Activated naive CD8-positive, alpha-beta T cell treated with anti-CD3 and anti-CD28 coated beads, Interleukin-2, amount 50 U/mL, for 24 hours (primary cell): ENCODE measurements around the gene INHBB.

ENCODE experiments used
- ATAC-seq: fragments of 150-1000 bp; cut with Tn5 transposase; one replicate; pipeline ENCODE4 v1.10.0; 2021
- DNase-seq: peaks from one replicate; pipeline ENCODE4 v3.0.0; 2021
- H3K27ac Mint-ChIP-seq: one replicate; pipeline ENCODE4 v1.8.0; 2021; ENCODE audit warnings: mild to moderate bottlenecking, mixed read lengths
- H3K27me3 Mint-ChIP-seq: one replicate; pipeline ENCODE4 v1.8.0; 2021; ENCODE audit warnings: mixed read lengths
- H3K36me3 Mint-ChIP-seq: one replicate; pipeline ENCODE4 v1.8.0; 2021; ENCODE audit warnings: low read depth, mixed read lengths
- H3K4me1 Mint-ChIP-seq: one replicate; pipeline ENCODE4 v1.8.0; 2021; ENCODE audit warnings: mixed read lengths
- H3K4me3 Mint-ChIP-seq: one replicate; pipeline ENCODE4 v1.8.0; 2021; ENCODE audit warnings: mild to moderate bottlenecking, moderate library complexity, mixed read lengths
- H3K9me3 Mint-ChIP-seq: one replicate; pipeline ENCODE4 v1.8.0; 2021; ENCODE audit warnings: mixed read lengths

INHBB gene

DNA sequence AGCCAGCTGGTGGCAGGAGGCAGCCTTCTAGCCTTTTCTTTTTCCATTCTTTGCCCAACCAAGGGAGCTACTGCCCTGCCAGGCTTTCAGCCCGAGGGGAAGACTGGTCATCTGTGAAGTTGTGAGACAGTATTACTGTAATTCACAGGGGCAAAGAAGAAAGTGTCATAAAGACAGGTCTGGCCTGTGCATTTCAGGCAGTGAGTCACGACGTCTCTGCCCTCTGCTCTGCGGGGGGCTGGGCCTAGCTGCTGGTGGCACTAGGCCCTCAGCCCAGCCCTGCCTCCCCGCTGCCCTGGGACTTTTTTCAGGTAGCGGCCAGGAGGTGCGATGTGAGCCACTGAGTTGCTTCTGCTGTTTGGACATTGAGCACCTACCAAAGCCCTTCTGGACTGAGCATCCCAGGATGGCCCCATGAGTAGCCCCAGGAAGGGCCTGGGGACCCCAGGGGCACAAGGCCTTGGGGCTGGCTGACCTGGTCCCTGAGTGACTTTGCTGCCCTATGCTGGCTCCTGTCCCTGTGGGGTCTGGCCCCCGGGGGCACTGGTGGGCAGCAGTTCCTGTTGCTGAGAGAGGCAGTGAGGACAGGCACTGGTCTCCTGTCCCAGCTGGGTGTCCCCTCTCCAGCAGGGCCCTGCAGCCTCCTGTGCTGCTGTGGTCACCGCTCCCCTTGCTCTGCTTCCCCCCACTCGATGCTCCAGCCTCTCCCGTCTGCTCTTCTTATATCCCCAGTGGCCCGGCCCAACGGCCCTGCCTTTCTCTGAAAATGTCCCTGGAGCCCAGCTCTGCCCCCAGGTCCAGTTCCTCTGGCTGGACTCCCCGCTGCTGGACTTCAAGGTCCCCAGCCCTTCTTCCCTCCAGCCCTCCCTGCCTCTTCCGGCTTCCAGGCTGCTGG, 7.0 kb downstream of the INHBB start:
- Mint-ChIP-seq H3K4me3 (no peak overlapping the region), H3K27ac (no peak overlapping the region), H3K4me1 (no peaks in the 10 kb centered on the region), H3K27me3 (peaks cover 25% of the 10 kb centered on the region), H3K9me3 (no peaks in the 10 kb centered on the region), H3K36me3 (no peaks in the 10 kb centered on the region)
- ATAC-seq (no peak), DNase-seq (no peak)

GRCh38 chr2:120353591-120353898, 7.6 kb downstream of the INHBB start:
- H3K36me3 Mint-ChIP-seq: no peaks in the 10 kb centered on the region
- H3K4me1 Mint-ChIP-seq: no peaks in the 10 kb centered on the region
- no peak overlapping the region for H3K27ac Mint-ChIP-seq
- H3K9me3 Mint-ChIP-seq: no peaks in the 10 kb centered on the region
- ATAC-seq: no peak
- DNase-seq: no peak
- H3K27me3 Mint-ChIP-seq: peaks cover 19% of the 10 kb centered on the region
- H3K4me3 Mint-ChIP-seq: no peak overlapping the region

GRCh38 chr2:120353931-120354330, 8.0 kb downstream of the INHBB start:
- H3K36me3 Mint-ChIP-seq: no peaks in the 10 kb centered on the region
- H3K27ac Mint-ChIP-seq: no peak overlapping the region
- no peaks in the 10 kb centered on the region for H3K9me3 Mint-ChIP-seq
- no peaks in the 10 kb centered on the region for H3K4me1 Mint-ChIP-seq
- no peak overlapping the region for H3K4me3 Mint-ChIP-seq
- no peak for DNase-seq
- no peak for ATAC-seq
- peaks cover 15% of the 10 kb centered on the region for H3K27me3 Mint-ChIP-seq

DNA sequence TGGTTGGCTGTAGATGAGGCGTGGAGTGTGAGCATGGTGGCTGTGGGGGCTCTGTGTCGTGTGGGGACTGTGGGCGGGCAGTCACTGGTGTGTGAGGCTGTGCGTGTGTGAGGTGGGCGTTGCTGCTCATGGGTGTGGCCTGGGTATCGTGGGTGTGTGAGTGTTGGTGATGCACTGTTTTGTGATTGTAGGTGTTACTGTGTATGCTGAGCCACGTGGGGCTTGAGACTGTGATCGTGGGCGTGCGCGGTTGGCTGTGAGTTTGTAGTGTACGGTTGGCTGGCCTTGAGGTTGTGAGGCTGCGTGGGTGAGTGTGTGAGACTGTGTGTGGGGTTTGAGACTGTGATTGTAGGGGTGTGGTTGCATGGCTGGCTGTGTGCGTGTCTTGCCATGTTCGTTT, 8.5 kb downstream of the INHBB start:
- ATAC-seq (no peak), DNase-seq (no peak)
- Mint-ChIP-seq H3K9me3 (no peaks in the 10 kb centered on the region), H3K27me3 (peaks cover 10% of the 10 kb centered on the region), H3K27ac (no peak overlapping the region), H3K4me1 (no peaks in the 10 kb centered on the region), H3K36me3 (no peaks in the 10 kb centered on the region), H3K4me3 (no peak overlapping the region)

DNA sequence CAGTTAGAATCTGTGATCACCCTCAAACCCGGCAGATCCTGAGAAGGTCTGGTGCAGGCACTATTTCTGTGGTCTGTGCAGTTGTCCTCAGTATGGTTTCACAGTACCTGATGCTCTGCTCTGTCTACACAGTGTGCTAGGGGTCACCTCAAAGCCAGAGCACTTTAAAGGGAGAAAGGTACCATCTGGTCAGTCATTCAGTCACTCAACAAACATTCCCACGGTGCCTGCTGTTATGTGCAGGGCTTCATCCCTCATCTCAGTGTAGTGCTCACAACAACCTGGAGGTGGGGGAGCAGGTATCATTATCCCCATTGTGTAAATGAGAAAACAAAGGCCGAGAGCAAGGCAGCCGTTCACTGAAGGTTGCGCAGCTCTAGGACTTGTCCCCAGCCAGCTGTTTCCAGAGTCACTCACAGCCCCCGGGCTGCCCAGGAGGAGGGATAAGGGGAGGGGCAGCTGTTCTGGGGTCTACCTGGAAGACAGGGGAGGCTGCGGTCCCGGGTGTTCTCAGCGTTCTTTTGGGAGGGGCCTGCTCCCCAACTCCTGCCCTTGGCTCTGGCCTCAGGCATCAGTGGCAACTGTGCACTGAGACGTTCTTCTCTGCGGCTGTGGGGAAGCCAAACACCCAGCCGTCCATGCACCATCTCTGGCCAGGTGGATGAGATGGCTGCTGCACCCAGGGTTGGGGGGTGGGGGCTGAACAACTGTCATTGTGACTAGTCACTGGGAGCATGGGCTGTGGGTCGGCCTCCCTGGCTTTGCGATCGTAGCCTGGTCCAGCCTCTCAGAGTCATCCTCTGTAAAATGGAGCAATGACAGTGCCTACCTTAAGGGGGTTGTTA, 9.2 kb downstream of the INHBB start:
- DNase-seq: no peak
- H3K9me3 Mint-ChIP-seq: no peaks in the 10 kb centered on the region
- H3K4me1 Mint-ChIP-seq: no peaks in the 10 kb centered on the region
- H3K27me3 Mint-ChIP-seq: peaks cover 5% of the 10 kb centered on the region
- no peak for ATAC-seq
- no peak overlapping the region for H3K4me3 Mint-ChIP-seq
- H3K27ac Mint-ChIP-seq: no peak overlapping the region
- H3K36me3 Mint-ChIP-seq: no peaks in the 10 kb centered on the region

DNA sequence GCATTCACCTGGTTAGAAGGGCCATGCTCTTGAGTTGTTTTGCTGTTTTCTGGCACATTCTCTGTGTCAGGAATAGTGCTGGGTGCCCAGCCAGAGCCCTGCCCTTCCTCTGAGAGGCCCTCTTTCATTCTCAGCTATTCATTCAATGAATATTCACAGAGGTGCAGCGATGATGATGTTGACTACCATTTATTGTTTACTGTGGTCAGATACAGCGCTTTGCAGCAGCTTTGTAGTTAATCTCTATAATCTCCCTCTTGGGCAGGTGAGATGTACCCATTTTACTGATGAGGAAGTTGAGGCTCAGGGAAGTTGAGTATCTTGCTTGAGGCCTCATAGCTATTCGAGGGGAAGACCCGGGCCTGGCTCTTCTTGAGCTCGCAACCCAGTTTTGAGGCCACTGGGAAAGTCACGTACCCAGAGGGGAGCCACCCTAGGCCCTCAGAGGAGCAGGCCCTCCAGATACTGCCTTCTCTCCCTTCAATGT, 9.9 kb downstream of the INHBB start:
- H3K4me3 Mint-ChIP-seq: no peak overlapping the region
- DNase-seq: no peak
- ATAC-seq: no peak
- H3K27me3 Mint-ChIP-seq: no peaks in the 10 kb centered on the region
- no peak overlapping the region for H3K27ac Mint-ChIP-seq
- H3K36me3 Mint-ChIP-seq: no peaks in the 10 kb centered on the region
- no peaks in the 10 kb centered on the region for H3K4me1 Mint-ChIP-seq
- no peaks in the 10 kb centered on the region for H3K9me3 Mint-ChIP-seq

DNA sequence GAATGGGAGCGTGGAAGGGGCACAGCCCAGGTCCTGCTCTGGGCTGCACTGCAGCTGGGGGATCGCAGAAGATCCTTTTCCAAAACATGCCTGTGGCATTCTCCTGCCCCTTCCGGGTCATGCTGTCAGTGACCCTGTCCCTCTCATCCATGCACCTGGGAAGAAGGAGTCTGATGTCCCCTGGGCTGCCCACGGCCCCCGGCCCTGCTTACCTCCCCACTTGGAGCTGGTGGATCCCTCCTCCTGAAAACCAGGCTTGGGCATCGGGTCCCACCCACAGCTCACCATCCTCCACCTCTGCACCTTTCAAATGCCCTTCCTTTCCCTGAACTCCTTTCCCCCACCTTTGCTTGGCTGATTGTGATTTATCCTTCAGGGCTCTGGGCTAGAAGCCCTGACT, 11.8 kb downstream of the INHBB start:
- Mint-ChIP-seq H3K4me1 (no peaks in the 10 kb centered on the region), H3K27me3 (no peaks in the 10 kb centered on the region), H3K9me3 (no peaks in the 10 kb centered on the region), H3K27ac (no peak overlapping the region), H3K36me3 (no peaks in the 10 kb centered on the region), H3K4me3 (no peak overlapping the region)
- DNase-seq (no peak), ATAC-seq (no peak)

DNA sequence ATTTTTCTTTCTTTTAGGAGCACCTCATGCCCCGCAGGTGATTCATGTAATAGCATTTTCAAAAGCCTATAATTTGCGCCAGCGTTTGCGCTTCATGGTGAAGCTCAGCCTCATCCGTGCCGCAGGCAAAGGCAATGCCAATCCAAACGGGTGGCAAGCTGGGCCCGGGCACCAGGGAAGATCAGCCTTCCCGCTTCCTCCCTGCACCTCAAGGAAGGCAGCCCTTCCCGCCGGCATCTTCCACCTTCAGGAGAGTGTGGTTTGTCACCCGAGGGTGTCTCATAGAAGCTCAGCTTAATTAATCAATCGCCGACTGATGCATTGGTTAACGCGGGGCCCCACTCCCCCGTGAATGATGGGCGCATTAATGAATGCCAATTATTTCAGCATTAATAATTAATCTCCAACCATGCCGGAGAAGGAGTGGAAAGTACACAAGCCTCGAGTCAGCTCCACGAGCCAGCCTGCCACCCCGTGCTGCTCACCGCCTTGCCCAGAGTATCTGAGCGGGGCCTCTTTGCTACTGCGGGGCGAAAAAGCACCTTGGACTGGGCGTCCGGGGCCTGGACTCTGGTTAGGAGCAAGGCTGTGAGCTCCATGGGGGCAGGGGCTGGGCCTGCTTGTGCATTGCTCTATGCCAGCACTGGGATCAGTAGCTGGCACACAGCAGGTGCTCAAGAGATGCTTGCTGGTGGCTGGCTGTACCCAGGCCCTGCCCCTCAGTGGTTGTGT, 13.0 kb downstream of the INHBB start:
- H3K27me3 Mint-ChIP-seq: no peaks in the 10 kb centered on the region
- H3K4me1 Mint-ChIP-seq: no peaks in the 10 kb centered on the region
- H3K9me3 Mint-ChIP-seq: no peaks in the 10 kb centered on the region
- no peak for DNase-seq
- H3K36me3 Mint-ChIP-seq: no peaks in the 10 kb centered on the region
- H3K4me3 Mint-ChIP-seq: no peak overlapping the region
- H3K27ac Mint-ChIP-seq: no peak overlapping the region
- no peak for ATAC-seq

- ATAC-seq (no peak), DNase-seq (no peak)
- no peaks in the 10 kb centered on the region for H3K9me3 Mint-ChIP-seq
- no peak overlapping the region for H3K27ac Mint-ChIP-seq
- no peak overlapping the region for H3K4me3 Mint-ChIP-seq
- H3K36me3 Mint-ChIP-seq: no peaks in the 10 kb centered on the region
- H3K4me1 Mint-ChIP-seq: no peaks in the 10 kb centered on the region
- H3K27me3 Mint-ChIP-seq: no peaks in the 10 kb centered on the region
Measured at GRCh38 chr2:120360307-120360855, 14.4 kb downstream of the INHBB start.

DNA sequence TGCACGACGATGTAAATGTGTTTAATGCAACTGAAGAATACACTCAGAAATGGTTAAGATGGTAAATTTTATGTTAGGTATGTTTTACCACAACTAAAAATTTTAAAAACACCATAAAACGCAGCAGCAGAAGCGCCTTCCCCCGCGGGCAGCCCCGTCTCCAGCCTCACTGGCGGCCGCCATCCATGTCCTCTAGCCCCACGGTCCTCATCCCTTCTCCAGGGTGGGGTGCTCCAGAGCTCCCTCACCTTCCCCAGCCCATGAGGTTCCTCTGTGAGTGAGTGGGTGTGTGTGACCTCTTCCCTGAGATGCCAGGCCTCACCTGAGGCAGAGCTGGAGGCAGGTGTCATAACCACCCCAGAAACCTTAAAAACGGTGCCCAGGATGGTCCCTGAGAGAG, 17.0 kb downstream of the INHBB start:
- H3K36me3 Mint-ChIP-seq: no peaks in the 10 kb centered on the region
- no peaks in the 10 kb centered on the region for H3K27me3 Mint-ChIP-seq
- DNase-seq: no peak
- no peak overlapping the region for H3K4me3 Mint-ChIP-seq
- H3K27ac Mint-ChIP-seq: no peak overlapping the region
- no peak for ATAC-seq
- no peaks in the 10 kb centered on the region for H3K4me1 Mint-ChIP-seq
- no peaks in the 10 kb centered on the region for H3K9me3 Mint-ChIP-seq

DNA sequence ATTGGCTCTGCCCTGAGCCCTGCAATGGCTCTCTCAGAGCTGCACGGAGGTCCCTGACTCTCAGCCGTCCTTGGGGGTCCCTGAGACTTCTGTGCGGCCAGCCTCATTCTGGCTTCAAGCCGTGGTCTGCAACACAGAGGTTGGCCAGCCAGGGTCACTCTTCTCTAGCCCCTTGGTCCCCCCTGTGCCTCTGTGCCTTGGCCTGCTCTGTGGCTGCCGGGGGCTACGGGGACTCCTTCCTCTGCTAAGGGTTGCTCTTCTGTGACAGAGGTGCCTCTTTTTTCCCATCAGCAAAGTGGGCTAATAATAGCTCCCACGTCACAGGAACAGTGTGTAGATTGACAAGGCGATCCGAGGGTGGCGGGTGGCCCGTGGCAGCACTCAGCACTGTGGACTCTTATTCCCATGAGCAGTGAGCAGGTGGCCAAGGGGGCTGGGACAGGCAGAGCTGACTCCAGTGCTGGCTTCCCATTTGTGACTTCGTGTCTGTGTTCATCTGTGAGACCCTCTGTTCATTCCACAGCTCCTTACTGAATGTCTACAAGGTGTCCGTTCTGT, 19.4 kb downstream of the INHBB start:
- no peak overlapping the region for H3K27ac Mint-ChIP-seq
- H3K36me3 Mint-ChIP-seq: no peaks in the 10 kb centered on the region
- H3K9me3 Mint-ChIP-seq: no peaks in the 10 kb centered on the region
- ATAC-seq: no peak
- H3K4me1 Mint-ChIP-seq: no peaks in the 10 kb centered on the region
- H3K27me3 Mint-ChIP-seq: no peaks in the 10 kb centered on the region
- DNase-seq: no peak
- no peak overlapping the region for H3K4me3 Mint-ChIP-seq

DNA sequence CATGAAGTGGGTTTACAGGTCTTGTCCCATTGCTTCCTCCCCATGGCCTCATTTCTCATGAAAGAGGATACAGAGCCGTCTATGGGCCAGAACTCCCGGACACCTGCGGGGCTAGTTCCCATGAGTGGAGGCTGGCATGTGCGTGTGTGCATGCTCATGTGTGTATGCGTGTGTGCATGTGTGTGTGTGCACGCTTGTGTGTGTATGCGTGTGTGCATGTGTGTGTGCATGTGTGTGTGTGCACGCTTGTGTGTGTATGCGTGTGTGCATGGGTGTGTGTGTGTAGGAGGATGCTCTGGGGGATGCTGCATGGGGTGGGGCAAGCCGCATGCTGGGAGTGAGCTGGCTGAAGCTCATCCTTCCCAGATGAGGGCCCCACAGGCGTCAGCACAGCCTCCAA, 20.8 kb downstream of the INHBB start:
- no peaks in the 10 kb centered on the region for H3K27me3 Mint-ChIP-seq
- no peaks in the 10 kb centered on the region for H3K36me3 Mint-ChIP-seq
- H3K27ac Mint-ChIP-seq: no peak overlapping the region
- DNase-seq (no peak), ATAC-seq (no peak)
- no peak overlapping the region for H3K4me3 Mint-ChIP-seq
- H3K9me3 Mint-ChIP-seq: no peaks in the 10 kb centered on the region
- no peaks in the 10 kb centered on the region for H3K4me1 Mint-ChIP-seq

- no peaks in the 10 kb centered on the region for H3K27me3 Mint-ChIP-seq
- no peaks in the 10 kb centered on the region for H3K9me3 Mint-ChIP-seq
- H3K4me1 Mint-ChIP-seq: no peaks in the 10 kb centered on the region
- H3K27ac Mint-ChIP-seq: no peak overlapping the region
- no peaks in the 10 kb centered on the region for H3K36me3 Mint-ChIP-seq
- H3K4me3 Mint-ChIP-seq: no peak overlapping the region
- DNase-seq: no peak
- ATAC-seq: no peak
Measured at GRCh38 chr2:120367221-120367620, 21.3 kb downstream of the INHBB start.

GRCh38 chr2:120367649-120368048, 21.7 kb downstream of the INHBB start:
- Mint-ChIP-seq H3K4me3 (no peak overlapping the region), H3K9me3 (no peaks in the 10 kb centered on the region), H3K36me3 (no peaks in the 10 kb centered on the region), H3K27ac (no peak overlapping the region), H3K27me3 (no peaks in the 10 kb centered on the region), H3K4me1 (no peaks in the 10 kb centered on the region)
- no peak for DNase-seq
- no peak for ATAC-seq
